ENCODE results near the gene ZNF350. TPM values are rescaled to one million over a fixed set of nuclear protein-coding genes. Genes with fewer than 3 reads are reported as not detected.

The ZNF350 gene
- total RNA-seq, 2 experiments from 2014 or later = 37.6 to 39.2 TPM

DNA sequence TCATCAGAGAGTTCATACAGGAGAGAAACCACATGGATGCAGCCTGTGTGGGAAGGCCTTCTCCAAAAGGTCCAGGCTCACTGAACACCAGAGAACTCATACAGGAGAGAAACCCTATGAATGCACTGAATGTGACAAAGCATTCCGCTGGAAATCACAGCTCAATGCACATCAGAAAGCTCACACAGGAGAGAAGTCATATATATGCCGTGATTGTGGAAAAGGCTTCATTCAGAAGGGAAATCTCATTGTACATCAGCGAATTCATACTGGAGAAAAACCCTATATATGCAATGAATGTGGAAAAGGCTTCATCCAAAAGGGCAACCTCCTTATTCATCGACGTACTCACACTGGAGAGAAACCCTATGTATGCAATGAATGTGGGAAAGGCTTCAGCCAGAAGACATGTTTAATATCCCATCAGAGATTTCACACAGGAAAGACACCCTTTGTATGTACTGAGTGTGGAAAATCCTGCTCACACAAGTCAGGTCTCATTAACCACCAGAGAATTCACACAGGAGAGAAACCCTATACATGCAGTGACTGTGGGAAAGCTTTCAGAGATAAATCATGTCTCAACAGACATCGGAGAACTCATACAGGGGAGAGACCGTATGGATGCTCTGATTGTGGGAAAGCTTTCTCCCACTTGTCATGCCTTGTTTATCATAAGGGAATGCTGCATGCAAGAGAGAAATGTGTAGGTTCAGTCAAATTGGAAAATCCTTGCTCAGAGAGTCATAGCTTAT, 41.7 kb downstream of the ZNF350 start:
- no peaks in the 10 kb centered on the region for H3K27me3 ChIP-seq (ENCODE audit: control insufficient read depth in 1 of 2, insufficient read depth in 2 of 2, low read length in 2 of 2)
- ChIA-PET CTCF (no interaction called here), POLR2A (no interaction called here)
- Mint-ChIP-seq H3K27ac (no peak overlapping the region), H3K9me3 (peaks cover 28% of the 10 kb centered on the region), H3K4me1 (ENCODE audit: low read depth) (no peaks in the 10 kb centered on the region), H3K4me3 (no peak overlapping the region), H3K36me3 (ENCODE audit: low read depth) (peaks cover 97% of the 10 kb centered on the region), H3K27me3 (no peaks in the 10 kb centered on the region)
- intact Hi-C loops (cut with DNase I, micrococcal nuclease) = no loop called here
- ATAC-seq (ENCODE audit: poor library complexity) = no peak
- no peak for DNase-seq
- H3K4me3 ChIP-seq (ENCODE audit: low read length) = no peak overlapping the region
- H3K36me3 ChIP-seq (ENCODE audit: insufficient read depth, low read length) = peaks cover 48% of the 10 kb centered on the region
- peaks cover 51 to 98% of the 10 kb centered on the region in 2 experiments for H3K9me3 ChIP-seq (ENCODE audit: control insufficient read depth in 1 of 2, insufficient read depth in 1 of 2, low read length in 2 of 2)
- H3K27ac ChIP-seq (ENCODE audit: low read depth in 1 of 2, low read length in 2 of 2) = no peak overlapping the region
- no peaks in the 10 kb centered on the region for H3K4me1 ChIP-seq (ENCODE audit: insufficient read depth, low read length)
- TF ChIP-seq CTCF (IDR thresholded peaks at IDR 0.05) = no peak

- H3K36me3 ChIP-seq (ENCODE audit: insufficient read depth, low read length) = peaks cover 90% of the 10 kb centered on the region
- H3K9me3 Mint-ChIP-seq = peaks cover 14% of the 10 kb centered on the region
- peaks cover 100% of the 10 kb centered on the region for H3K36me3 Mint-ChIP-seq (ENCODE audit: low read depth)
- H3K4me3 Mint-ChIP-seq = no peak overlapping the region
- H3K27ac ChIP-seq (ENCODE audit: low read depth in 1 of 2, low read length in 2 of 2) = no peak overlapping the region
- CTCF ChIA-PET = no interaction called here
- intact Hi-C loops (cut with DNase I, micrococcal nuclease) = no loop called here
- peaks cover 49 to 85% of the 10 kb centered on the region in 2 experiments for H3K9me3 ChIP-seq (ENCODE audit: control insufficient read depth in 1 of 2, insufficient read depth in 1 of 2, low read length in 2 of 2)
- POLR2A ChIA-PET = no interaction called here
- H3K27me3 ChIP-seq (ENCODE audit: control insufficient read depth in 1 of 2, insufficient read depth in 2 of 2, low read length in 2 of 2) = no peaks in the 10 kb centered on the region
- no peak for ATAC-seq (ENCODE audit: poor library complexity)
- no peak overlapping the region for H3K4me3 ChIP-seq (ENCODE audit: low read length)
- H3K4me1 Mint-ChIP-seq (ENCODE audit: low read depth) = no peaks in the 10 kb centered on the region
- no peak for TF ChIP-seq CTCF (IDR thresholded peaks at IDR 0.05)
- H3K27me3 Mint-ChIP-seq = no peaks in the 10 kb centered on the region
- no peaks in the 10 kb centered on the region for H3K4me1 ChIP-seq (ENCODE audit: insufficient read depth, low read length)
- H3K27ac Mint-ChIP-seq = no peak overlapping the region
- no peak for DNase-seq
These were observed 47.7 kb downstream of the ZNF350 start for GRCh38 chr19:51938936-51939335.

DNA sequence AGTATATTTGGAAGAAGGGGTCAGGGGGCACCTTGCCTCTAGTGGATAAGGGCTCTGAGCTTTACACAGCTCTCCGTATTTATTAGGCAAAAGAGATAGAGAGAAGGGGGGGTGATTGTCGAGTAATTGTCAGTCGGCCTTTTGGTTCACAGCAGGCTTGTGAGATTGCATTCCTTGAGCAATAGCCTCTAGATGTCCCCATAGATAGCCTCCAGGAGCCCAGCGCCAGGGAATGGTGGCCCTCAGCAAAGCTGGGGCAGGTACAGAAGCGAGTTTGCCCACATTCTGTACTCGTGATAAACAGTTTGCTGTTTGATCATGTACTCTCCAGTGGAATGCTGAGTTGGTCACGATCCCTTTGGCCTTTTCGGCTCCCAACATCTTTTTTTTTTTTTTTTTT, 54.7 kb downstream of the ZNF350 start:
- ChIA-PET CTCF (no interaction called here), POLR2A (no interaction called here)
- no peak for DNase-seq
- intact Hi-C loops (cut with DNase I, micrococcal nuclease) = no loop called here
- H3K4me3 ChIP-seq (ENCODE audit: low read length) = no peak overlapping the region
- no peak overlapping the region for H3K27ac Mint-ChIP-seq
- peaks cover 29% of the 10 kb centered on the region for H3K4me1 Mint-ChIP-seq (ENCODE audit: low read depth)
- ATAC-seq (ENCODE audit: poor library complexity) = no peak
- no peaks in the 10 kb centered on the region for H3K27me3 Mint-ChIP-seq
- H3K27me3 ChIP-seq (ENCODE audit: control insufficient read depth in 1 of 2, insufficient read depth in 2 of 2, low read length in 2 of 2) = no peaks in the 10 kb centered on the region
- TF ChIP-seq CTCF (IDR thresholded peaks at IDR 0.05) = no peak
- H3K9me3 ChIP-seq (ENCODE audit: control insufficient read depth in 1 of 2, insufficient read depth in 1 of 2, low read length in 2 of 2) = peaks cover 31 to 60% of the 10 kb centered on the region in 2 experiments
- peaks cover 6% of the 10 kb centered on the region for H3K9me3 Mint-ChIP-seq
- H3K4me3 Mint-ChIP-seq = no peak overlapping the region
- peaks cover 54% of the 10 kb centered on the region for H3K36me3 ChIP-seq (ENCODE audit: insufficient read depth, low read length)
- peaks cover 11% of the 10 kb centered on the region for H3K4me1 ChIP-seq (ENCODE audit: insufficient read depth, low read length)
- peaks cover 100% of the 10 kb centered on the region for H3K36me3 Mint-ChIP-seq (ENCODE audit: low read depth)
- H3K27ac ChIP-seq (ENCODE audit: low read depth in 1 of 2, low read length in 2 of 2) = no peak overlapping the region

All from CD4-positive, alpha-beta T cell (primary cell).